Left lobe of liver (tissue), 2 donors: Measurements from ENCODE around the gene SLC17A7. TPM values are rescaled to one million over a fixed set of nuclear protein-coding genes. Genes with fewer than 3 reads are reported as not detected.

Experiments used
- ATAC-seq: fragments of 200-7000 bp; cut with Tn5 transposase; one replicate; pipeline ENCODE4 v1.9.1; 2020; ENCODE audit warnings: mild to moderate bottlenecking, moderate library complexity
- DNase-seq: peaks from one replicate; pipeline ENCODE4 v3.0.0-alpha.2; 2020; ENCODE audit warnings: low spot score
- total RNA-seq: library from RNA; stranded (reverse); gene quantifications from one replicate; pipeline ENCODE4 v1.2.1, GENCODE V29; 2021
- donor health status: DM: no; HTN: no; CAD: no; lungs with moderate emphysema.
- donor health status: DM: no; HTN: yes; CAD: no.

SLC17A7 gene
- total RNA-seq, 1 donor from 2014 or later = 0.15 TPM

DNA sequence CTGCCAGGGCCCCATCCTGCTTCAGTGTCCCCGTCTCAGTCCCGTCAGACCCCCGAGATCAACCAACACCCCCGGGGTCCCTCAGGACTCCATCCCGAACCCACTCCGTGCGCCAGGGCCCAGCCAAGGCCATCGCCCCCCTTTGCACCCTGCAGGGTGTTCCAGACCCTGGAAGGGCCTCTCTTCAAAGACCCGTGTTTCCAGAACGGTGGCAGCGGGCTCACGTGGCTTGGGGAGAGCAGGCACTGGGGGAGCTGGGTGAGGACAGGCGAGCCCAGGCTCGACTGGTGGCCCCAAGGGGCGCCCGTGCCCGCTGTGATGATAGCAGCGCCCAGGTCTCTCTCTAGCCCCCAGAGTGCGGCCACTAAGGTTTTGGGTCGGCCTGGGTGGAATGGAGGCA lies 51.9 kb downstream of the SLC17A7 start:
- ATAC-seq (no peak), DNase-seq (no peak)

- peak; percentile 88 for DNase-seq
- ATAC-seq = peak; percentile 82
Observed at GRCh38 chr19:49387936-49388372, 53.4 kb downstream of the SLC17A7 start, which contains the start of gene KASH5. KASH5 (plus strand) TSS chr19:49388249; CDS start chr19:49390884, 2,635 bp downstream.

DNA sequence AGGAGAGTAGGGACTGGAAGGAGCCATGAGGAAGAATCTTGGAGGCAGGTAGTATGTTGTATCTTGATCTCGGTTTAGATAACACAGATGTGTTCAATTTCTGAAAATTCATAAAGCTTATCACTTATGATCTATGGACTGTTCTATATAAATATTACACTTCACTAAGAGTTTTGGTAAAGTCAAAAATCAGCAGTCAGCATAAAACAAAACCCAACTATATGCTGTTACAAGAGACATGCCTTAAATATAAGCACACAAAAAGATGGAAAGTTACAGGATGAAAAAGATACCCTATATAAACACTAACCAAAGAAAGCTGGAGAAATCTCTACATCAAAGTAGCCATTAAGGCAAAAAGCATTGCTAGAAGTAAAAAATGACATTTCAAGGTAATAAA lies 57.7 kb downstream of the SLC17A7 start:
- ATAC-seq (no peak), DNase-seq (no peak)

GRCh38 chr19:49382639-49383038 lies 58.7 kb downstream of the SLC17A7 start:
- DNase-seq (no peak), ATAC-seq (no peak)

DNA sequence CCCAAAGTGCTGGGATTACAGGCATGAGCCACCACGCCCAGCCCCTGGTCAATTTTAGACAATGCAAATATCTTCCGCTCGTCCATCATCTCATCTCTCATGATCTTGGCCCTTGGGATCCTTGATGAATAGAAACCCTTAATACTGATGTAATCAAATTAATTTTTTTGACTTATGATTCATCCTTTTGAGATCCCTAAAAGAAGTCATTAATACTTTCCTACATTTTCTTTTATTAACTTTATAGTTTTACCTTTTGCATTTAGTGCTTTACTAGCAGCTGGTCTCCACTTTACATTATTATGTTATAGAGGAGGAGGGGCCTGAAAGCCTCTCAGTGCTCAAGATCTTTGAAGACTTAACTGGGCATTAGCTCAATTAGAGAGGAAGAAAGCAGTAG lies 60.9 kb downstream of the SLC17A7 start:
- ATAC-seq (no peak), DNase-seq (no peak)

Other genes with a start within 250 kb of the SLC17A7 start
- gene SLC6A16, start 116.3 kb downstream of the SLC17A7 start, total RNA-seq = 2.4 TPM
- gene CD37, start 106.1 kb downstream of the SLC17A7 start, total RNA-seq = 2.2 TPM
- gene TEAD2, start 79.1 kb downstream of the SLC17A7 start, total RNA-seq = 5.1 TPM
- gene DKKL1, start 77.7 kb downstream of the SLC17A7 start, total RNA-seq = not detected
- gene KASH5, start 53.3 kb downstream of the SLC17A7 start, total RNA-seq = not detected
- gene PTH2, start 18.1 kb downstream of the SLC17A7 start, total RNA-seq = not detected
- not detected for gene GFY, start 16.1 kb downstream of the SLC17A7 start, total RNA-seq
- 48.8 TPM for gene PIH1D1, start 10.3 kb upstream of the SLC17A7 start, total RNA-seq
- 29.7 TPM for gene ALDH16A1, start 11.7 kb upstream of the SLC17A7 start, total RNA-seq
- 2.1 TPM for gene FLT3LG, start 32.7 kb upstream of the SLC17A7 start, total RNA-seq
- gene RPL13A, start 46.1 kb upstream of the SLC17A7 start, total RNA-seq = 972 TPM
- gene RPS11, start 54.9 kb upstream of the SLC17A7 start, total RNA-seq = 507 TPM
- gene FCGRT, start 71.1 kb upstream of the SLC17A7 start, total RNA-seq = 262 TPM
- 22.8 TPM for gene RCN3, start 86.5 kb upstream of the SLC17A7 start, total RNA-seq
- gene NOSIP, start 139.0 kb upstream of the SLC17A7 start, total RNA-seq = 29.1 TPM
- gene PRRG2, start 139.8 kb upstream of the SLC17A7 start, total RNA-seq = 8.5 TPM
- 10.5 TPM for gene PRR12, start 149.7 kb upstream of the SLC17A7 start, total RNA-seq
- 8.9 TPM for gene RRAS, start 198.6 kb upstream of the SLC17A7 start, total RNA-seq
- gene SCAF1, start 200.7 kb upstream of the SLC17A7 start, total RNA-seq = 35.5 TPM
- 50.1 TPM for gene IRF3, start 224.3 kb upstream of the SLC17A7 start, total RNA-seq
- gene BCL2L12, start 224.4 kb upstream of the SLC17A7 start, total RNA-seq = 13.7 TPM
- gene PRMT1, start 235.7 kb upstream of the SLC17A7 start, total RNA-seq = 28.7 TPM
- 0.86 TPM for gene ADM5, start 248.1 kb upstream of the SLC17A7 start, total RNA-seq
- 0.91 TPM for gene CPT1C, start 249.6 kb upstream of the SLC17A7 start, total RNA-seq